Mesothelial cell of epicardium (in vitro differentiated cells): ENCODE measurements around the gene MASP1. TPM values are rescaled to one million over a fixed set of nuclear protein-coding genes. Genes with fewer than 3 reads are reported as not detected.

Experiments used
- DNase-seq, 2 experiments: peaks; one replicate each; pipeline ENCODE4 v3.0.0; 2021; ENCODE audit warnings: low spot score in 2 of 2; ENCODE audit not compliant: unreplicated experiment in 2 of 2
- H3K27ac Mint-ChIP-seq: 2 replicates; pipeline ENCODE4 v1.8.0; 2021; ENCODE audit warnings: mixed read lengths
- H3K27me3 Mint-ChIP-seq: 2 replicates; pipeline ENCODE4 v1.8.0; 2021; ENCODE audit warnings: low read depth, mixed read lengths
- H3K36me3 Mint-ChIP-seq: 2 replicates; pipeline ENCODE4 v1.8.0; 2021; ENCODE audit warnings: mixed read lengths
- H3K4me1 Mint-ChIP-seq: 2 replicates; pipeline ENCODE4 v1.8.0; 2021; ENCODE audit warnings: mixed read lengths
- H3K4me3 Mint-ChIP-seq: 2 replicates; pipeline ENCODE4 v1.8.0; 2021; ENCODE audit warnings: mild to moderate bottlenecking, moderate library complexity, mixed read lengths
- H3K9me3 Mint-ChIP-seq: 2 replicates; pipeline ENCODE4 v1.8.0; 2021; ENCODE audit warnings: mixed read lengths
- total RNA-seq: library from RNA; stranded (reverse); gene quantifications from 3 replicates; pipeline ENCODE4 v1.2.1, GENCODE V29; 2021
- TF ChIP-seq, protein P1 (sequence below): fragments of 200-600 bp; sonication (generic); IDR thresholded peaks from one replicate; pipeline ENCODE4 v1.5.0; 2021; ENCODE audit warnings: antibody characterized with exemption; ENCODE audit not compliant: unreplicated experiment

The MASP1 gene
- total RNA-seq, 1 donor from 2014 or later = 2.4 TPM

- Mint-ChIP-seq H3K27ac (no peak overlapping the region), H3K36me3 (no peaks in the 10 kb centered on the region), H3K9me3 (no peaks in the 10 kb centered on the region), H3K27me3 (peaks cover 9% of the 10 kb centered on the region), H3K4me3 (no peak overlapping the region), H3K4me1 (no peaks in the 10 kb centered on the region)
- no peak for DNase-seq
- TF ChIP-seq, protein P1, sequence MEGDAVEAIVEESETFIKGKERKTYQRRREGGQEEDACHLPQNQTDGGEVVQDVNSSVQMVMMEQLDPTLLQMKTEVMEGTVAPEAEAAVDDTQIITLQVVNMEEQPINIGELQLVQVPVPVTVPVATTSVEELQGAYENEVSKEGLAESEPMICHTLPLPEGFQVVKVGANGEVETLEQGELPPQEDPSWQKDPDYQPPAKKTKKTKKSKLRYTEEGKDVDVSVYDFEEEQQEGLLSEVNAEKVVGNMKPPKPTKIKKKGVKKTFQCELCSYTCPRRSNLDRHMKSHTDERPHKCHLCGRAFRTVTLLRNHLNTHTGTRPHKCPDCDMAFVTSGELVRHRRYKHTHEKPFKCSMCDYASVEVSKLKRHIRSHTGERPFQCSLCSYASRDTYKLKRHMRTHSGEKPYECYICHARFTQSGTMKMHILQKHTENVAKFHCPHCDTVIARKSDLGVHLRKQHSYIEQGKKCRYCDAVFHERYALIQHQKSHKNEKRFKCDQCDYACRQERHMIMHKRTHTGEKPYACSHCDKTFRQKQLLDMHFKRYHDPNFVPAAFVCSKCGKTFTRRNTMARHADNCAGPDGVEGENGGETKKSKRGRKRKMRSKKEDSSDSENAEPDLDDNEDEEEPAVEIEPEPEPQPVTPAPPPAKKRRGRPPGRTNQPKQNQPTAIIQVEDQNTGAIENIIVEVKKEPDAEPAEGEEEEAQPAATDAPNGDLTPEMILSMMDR = no peak
These were observed 67.7 kb downstream of the MASP1 start for GRCh38 chr3:187223799-187224198.

- no peak overlapping the region for H3K4me3 Mint-ChIP-seq
- no peaks in the 10 kb centered on the region for H3K36me3 Mint-ChIP-seq
- H3K4me1 Mint-ChIP-seq = no peaks in the 10 kb centered on the region
- peaks cover 7% of the 10 kb centered on the region for H3K27me3 Mint-ChIP-seq
- no peak overlapping the region for H3K27ac Mint-ChIP-seq
- H3K9me3 Mint-ChIP-seq = no peaks in the 10 kb centered on the region
- DNase-seq = no peak
- TF ChIP-seq, protein P1 = no peak
These were observed 68.7 kb downstream of the MASP1 start for GRCh38 chr3:187222801-187223200.

- Mint-ChIP-seq H3K4me3 (no peak overlapping the region), H3K36me3 (no peaks in the 10 kb centered on the region), H3K27ac (no peak overlapping the region), H3K27me3 (peaks cover 17% of the 10 kb centered on the region), H3K4me1 (no peaks in the 10 kb centered on the region), H3K9me3 (no peaks in the 10 kb centered on the region)
- DNase-seq = no peak
- TF ChIP-seq, protein P1 = no peak
These were observed 76.1 kb downstream of the MASP1 start for GRCh38 chr3:187215460-187215859.

DNA sequence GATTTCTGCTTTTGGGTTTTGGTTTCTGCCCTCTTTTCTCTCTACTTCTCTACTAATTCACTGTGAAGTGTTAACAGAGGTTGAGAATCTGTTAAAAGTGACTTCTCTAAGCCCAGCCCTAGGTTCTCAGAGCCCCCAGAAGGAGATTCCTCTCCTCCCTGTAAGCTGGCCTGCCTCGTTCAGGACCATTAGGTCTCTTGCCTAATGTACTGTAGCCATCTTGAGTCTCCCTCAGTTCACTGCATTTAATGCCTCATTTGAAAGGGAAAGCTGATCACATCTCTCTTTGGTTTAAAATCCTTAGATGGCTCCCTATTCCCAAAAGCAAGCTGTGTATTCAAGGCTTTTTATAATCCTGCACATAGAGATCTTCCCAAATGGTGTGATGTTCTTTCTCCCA is 77.9 kb downstream of the MASP1 start:
- H3K27me3 Mint-ChIP-seq = peaks cover 17% of the 10 kb centered on the region
- no peak for DNase-seq
- TF ChIP-seq, protein P1 = no peak
- H3K4me1 Mint-ChIP-seq = no peaks in the 10 kb centered on the region
- H3K36me3 Mint-ChIP-seq = no peaks in the 10 kb centered on the region
- H3K4me3 Mint-ChIP-seq = no peak overlapping the region
- H3K27ac Mint-ChIP-seq = no peak overlapping the region
- no peaks in the 10 kb centered on the region for H3K9me3 Mint-ChIP-seq

GRCh38 chr3:187212705-187213104 is 78.8 kb downstream of the MASP1 start:
- no peak overlapping the region for H3K27ac Mint-ChIP-seq
- no peak overlapping the region for H3K4me3 Mint-ChIP-seq
- no peak for DNase-seq
- no peaks in the 10 kb centered on the region for H3K36me3 Mint-ChIP-seq
- TF ChIP-seq, protein P1 = no peak
- H3K27me3 Mint-ChIP-seq = peaks cover 20% of the 10 kb centered on the region
- no peaks in the 10 kb centered on the region for H3K4me1 Mint-ChIP-seq
- peaks cover 4% of the 10 kb centered on the region for H3K9me3 Mint-ChIP-seq

- Mint-ChIP-seq H3K36me3 (no peaks in the 10 kb centered on the region), H3K27ac (no peak overlapping the region), H3K4me1 (no peaks in the 10 kb centered on the region), H3K4me3 (no peak overlapping the region), H3K27me3 (peaks cover 20% of the 10 kb centered on the region), H3K9me3 (peaks cover 6% of the 10 kb centered on the region)
- TF ChIP-seq, protein P1 = no peak
- no peak for DNase-seq
These were observed 79.4 kb downstream of the MASP1 start for GRCh38 chr3:187212196-187212545.
